SH-SY5Y (cell line): ENCODE results near the gene ANKRD37.

Experiments
- GATA2 ChIP-seq: IDR thresholded peaks from 2 replicates; pipeline ENCODE4 v1.6.1; 2011; ENCODE audit warnings: mild to moderate bottlenecking, low read depth, low read length
- GATA3 ChIP-seq: IDR thresholded peaks from 2 replicates; pipeline ENCODE4 v1.6.1; 2011; ENCODE audit warnings: low read depth, mild to moderate bottlenecking, low read length, moderate library complexity

GRCh38 chr4:185369731-185370130 is 26.9 kb upstream of the ANKRD37 start:
- TF ChIP-seq GATA3, result no peak
- no peak for TF ChIP-seq GATA2
